C4-2B (cell line): ENCODE measurements around the gene DGKB.

Experiments used
- ZFX ChIP-seq: fragments of 450-650 bp; IDR thresholded peaks from 2 replicates; pipeline ENCODE4 v1.6.1; 2017
- TF ChIP-seq, protein P1 (sequence below): fragments of 450-650 bp; conservative IDR thresholded peaks from 2 replicates; pipeline ENCODE4 v1.5.1; 2017; ENCODE audit warnings: mild to moderate bottlenecking

DNA sequence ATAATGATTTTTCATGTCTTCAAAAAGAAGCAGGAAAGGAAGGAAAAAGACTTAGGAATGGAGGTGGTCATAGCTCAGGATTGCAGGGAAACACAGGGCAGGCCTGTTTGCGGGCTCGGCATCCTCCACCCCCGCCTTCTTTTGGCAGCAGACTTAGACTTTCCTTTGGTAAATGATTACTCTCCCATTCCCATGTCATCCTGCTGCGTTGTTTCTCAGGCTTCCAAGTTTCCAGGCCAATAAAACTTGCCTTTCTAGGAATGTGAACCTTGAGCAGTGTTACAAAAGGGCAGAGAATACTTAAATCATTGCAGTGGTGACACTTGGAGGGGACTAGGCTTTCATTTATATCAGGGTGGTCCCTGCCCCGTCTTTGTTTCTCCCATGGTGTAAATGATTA is 34.0 kb upstream of the DGKB start:
- TF ChIP-seq, protein P1, sequence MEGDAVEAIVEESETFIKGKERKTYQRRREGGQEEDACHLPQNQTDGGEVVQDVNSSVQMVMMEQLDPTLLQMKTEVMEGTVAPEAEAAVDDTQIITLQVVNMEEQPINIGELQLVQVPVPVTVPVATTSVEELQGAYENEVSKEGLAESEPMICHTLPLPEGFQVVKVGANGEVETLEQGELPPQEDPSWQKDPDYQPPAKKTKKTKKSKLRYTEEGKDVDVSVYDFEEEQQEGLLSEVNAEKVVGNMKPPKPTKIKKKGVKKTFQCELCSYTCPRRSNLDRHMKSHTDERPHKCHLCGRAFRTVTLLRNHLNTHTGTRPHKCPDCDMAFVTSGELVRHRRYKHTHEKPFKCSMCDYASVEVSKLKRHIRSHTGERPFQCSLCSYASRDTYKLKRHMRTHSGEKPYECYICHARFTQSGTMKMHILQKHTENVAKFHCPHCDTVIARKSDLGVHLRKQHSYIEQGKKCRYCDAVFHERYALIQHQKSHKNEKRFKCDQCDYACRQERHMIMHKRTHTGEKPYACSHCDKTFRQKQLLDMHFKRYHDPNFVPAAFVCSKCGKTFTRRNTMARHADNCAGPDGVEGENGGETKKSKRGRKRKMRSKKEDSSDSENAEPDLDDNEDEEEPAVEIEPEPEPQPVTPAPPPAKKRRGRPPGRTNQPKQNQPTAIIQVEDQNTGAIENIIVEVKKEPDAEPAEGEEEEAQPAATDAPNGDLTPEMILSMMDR = no peak
- TF ChIP-seq ZFX = no peak
